GM21515 (cell line): ENCODE data around the gene ADPRS.

Experiments
- ATAC-seq: cut with Tn5 transposase; IDR thresholded peaks from one replicate; pipeline ENCODE4 v1.9.1; 2021; ENCODE audit not compliant: unreplicated experiment

ADPRS gene

DNA sequence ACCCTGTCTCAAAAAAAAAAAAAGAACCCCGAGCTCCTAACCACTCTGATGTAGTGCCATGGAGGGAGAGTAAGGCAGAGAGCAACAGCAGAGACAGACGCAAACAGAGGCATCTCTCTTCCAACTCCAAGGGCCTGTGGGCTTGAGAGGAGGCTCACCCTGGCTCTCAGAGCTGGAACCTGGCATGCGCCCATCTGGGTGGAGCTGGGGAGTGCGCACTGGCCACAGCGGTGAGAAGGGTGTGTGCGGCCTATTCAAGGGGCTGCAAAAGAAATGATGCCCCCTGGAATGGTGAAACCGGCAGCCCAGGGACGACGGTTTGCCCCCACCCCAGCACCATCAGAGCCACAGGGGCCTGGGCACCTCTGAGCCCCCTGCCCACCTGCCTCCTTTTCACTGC, 18.7 kb downstream of the ADPRS start:
- no peak for ATAC-seq

DNA sequence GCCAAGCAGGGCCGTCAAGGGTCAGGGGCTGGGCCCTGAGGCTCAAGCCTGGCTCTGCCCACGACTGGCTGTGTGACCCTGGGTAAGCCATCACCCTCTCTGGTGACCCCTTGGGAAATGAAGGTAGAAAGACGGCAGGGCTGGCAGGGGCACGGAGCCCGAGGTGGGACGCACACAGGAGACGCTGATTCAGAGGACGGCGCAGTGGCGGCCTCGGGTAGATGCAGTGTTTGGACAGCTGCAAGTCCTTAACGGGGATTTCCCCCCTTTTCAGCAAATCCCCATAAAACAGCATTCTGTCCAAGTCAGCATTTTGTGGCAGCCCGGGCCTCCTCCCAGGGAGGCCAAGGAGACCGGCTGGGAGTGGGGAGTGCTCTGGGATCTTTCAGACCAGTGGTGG, 19.6 kb downstream of the ADPRS start:
- ATAC-seq: no peak

DNA sequence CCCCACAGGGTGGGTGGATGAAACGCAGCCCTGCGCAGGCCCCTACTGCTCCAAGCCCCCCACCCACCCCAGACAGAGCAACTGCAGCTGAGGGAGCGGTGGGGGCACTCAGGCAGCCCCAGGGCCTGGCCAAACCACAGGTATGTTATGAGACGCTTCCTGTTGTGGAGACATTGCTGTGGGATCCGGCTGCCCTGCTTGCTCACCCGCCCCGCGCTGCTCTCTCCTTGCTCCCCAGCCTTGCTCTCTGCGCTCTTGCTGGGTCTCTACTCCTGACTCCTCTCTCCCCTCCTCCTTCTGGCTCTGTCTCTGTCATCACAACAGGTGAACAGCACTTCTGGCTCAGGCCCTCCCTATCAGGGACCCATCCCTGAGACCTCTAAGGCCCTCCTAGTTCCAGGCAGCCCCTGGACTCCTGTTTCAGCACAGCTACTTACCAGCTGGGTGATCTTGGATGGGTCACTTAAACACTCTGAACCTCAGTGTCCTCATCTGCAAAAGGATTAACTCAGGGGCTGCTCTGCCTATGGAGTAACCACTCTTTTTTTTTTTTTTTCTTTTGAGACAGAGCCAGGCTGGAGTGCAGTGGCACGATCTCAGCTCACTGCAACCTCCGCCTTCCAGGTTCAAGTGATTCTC, 20.5 kb downstream of the ADPRS start:
- ATAC-seq: no peak

DNA sequence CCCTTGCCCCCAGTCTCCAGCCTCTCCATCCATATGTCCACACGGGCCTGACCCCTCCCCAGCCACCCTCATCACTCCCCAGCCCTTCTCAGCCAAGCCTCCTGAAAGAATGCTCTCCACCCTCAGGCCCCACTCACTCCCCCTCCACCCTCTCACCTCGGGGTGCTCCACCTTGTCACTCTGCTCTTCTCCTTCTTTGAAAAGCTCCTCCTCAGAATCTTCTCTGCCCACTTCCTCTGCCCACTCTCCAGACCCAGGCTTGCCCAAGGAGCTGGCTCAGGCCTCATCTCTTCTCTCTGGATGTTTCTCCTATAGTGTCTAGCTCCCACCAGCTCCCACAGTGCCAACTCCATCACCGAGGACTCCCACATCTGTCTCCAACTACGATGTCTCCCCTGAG, 22.5 kb downstream of the ADPRS start:
- ATAC-seq: no peak

DNA sequence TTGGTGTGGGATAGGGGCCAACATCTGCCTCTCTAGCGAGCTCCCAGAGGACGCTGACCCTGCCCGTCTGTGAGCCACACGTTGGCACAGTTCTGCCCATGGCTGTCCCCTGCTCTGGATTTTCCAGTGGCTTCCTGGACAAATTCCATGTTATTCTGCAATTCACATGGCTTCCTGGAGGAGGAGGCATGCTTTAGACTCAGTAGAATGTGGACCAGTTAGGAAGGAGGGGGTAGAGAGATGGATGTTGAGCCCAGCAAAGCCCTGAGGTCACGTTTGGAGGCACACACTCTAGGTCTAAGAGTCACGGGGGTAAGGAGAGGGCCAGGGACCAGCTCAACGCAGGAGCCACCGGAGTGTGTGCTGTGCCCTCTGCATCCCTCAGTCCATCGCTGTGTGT, 24.1 kb downstream of the ADPRS start:
- ATAC-seq: no peak

DNA sequence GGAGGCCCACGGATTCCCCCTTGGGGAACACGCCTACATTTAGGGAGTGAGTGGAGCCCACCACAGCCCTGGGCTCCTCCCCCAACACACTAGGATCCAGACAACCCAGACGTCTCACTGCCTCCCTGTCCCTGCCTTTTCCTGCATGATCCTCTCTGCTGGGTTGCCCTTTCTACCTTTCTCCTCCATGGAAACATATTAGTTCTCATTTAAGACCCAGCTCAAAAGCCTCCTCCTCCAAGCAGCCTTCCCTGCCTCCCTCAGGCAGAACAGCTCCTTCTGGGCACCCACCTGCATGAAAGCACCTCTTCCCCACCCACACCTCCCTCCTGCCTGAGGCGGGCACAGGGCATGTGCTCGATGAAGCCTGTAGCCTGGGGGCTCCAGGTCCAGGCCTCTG, 25.7 kb downstream of the ADPRS start:
- ATAC-seq: no peak

DNA sequence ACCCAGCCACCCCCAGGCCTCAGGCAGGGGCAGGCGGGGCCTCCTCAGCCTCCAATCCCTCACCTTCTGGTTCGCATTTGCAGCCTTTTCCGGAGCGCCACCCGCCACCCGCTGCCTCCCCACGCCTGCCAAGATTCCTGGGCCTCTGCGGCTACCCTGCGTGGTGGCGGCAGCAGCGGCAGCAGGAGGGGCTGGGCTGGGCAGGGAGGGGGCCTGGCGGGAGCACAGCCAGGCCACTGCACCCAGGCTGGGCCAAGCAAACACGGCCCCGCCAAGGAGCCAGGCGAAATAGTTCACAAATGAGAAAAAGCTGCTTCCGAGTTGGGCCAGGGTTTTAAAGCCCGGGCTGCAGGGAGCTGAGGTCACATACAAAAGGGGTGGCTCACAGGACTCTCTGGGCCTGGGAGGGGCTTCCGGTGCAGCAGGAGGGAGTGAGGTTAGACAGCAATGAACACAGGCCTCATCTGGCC, 26.5 kb downstream of the ADPRS start:
- no peak for ATAC-seq

DNA sequence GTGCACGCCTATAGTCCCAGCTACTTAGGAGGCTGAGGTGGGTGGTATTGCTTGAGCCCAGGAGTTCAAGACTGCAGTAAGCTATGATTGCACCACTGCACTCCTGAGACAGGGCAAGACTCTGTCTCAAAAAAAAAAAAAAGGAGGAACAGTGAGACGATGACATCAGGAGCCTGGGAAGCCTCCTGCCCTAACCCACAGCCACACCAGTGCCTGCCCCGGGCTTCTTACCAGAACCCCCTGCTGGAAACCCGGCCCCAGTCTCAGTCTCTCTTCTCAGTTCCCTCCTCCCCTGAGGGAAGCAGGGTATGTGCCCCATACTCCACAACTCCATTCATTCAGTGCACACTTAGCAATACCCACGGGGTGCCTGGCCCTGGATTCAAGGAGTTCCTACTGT, 27.2 kb downstream of the ADPRS start:
- no peak for ATAC-seq

DNA sequence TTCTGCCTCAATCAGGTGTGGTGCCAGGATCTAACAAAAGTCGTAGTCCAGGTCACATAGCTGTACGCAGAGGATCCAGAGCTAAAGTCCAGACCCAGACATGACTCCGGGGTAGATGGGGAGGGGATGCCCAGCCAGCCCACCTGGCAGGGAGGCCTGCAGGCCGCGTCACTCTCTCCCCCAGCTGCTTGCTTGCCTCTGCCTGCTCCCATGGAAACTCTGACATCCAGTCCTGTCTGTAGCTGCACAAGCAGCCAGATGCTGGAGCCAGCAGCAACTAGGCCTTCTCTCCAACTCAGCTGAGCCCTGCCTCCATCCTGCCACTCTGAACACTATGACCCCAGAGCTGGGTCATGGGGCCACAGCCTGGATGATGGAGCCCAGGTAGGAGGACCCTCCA, 28.2 kb downstream of the ADPRS start:
- ATAC-seq: no peak

DNA sequence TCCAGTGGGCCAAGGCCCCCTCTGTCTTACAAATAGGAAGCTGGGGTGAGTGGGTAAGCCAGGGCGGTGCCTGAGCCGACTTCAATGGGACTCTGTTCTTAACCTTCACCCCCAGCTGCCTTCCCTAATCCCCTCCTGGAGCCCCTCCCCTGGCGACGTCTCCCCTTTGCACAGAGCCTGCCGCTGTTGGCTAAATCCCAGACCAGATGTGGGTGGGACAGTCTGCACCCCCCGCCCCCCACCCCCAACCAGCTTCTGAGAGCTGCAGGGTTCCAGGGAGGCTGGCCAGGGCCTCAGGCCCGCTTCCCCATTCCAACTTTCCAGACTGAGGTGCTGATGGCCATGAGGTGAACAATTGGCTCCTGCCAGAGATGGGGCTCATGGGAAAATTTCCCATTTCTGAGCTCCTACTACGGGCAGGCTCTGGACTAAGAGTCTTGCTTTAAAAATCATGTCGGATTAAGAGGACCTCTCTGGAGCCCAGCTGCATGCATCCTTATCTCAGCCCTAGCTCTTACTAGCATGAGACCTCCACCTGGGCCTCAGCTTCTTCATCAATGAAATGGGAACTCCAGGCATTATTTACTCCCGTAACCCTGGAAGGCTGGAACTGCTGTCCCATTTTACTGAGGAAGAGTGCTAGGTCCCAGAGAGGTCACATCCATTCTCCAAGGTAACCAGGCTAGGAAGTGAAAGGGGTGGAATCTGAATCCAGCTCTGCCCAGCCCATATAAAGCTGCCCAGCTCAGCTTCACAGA, 29.9 kb downstream of the ADPRS start:
- ATAC-seq: no peak

DNA sequence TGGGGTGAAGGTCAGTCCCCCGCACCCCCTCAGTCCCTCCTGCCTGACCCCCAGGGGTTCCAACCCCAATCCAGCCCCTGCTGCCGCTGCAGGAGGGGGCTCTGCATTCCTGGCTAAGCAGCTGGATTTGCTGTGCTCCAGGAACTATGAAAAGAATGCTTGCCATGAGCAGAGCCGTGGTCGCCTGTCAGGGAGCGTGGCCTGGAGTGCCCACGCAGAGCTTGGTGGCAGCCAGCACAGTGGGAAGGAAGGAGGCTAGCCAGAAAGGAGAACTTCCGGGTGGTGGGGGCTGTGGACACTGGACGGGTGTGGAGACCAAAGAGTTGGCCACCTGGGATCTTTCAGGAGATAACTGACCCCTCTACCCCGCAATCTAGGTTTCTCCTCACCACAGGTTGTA, 30.8 kb downstream of the ADPRS start:
- no peak for ATAC-seq

DNA sequence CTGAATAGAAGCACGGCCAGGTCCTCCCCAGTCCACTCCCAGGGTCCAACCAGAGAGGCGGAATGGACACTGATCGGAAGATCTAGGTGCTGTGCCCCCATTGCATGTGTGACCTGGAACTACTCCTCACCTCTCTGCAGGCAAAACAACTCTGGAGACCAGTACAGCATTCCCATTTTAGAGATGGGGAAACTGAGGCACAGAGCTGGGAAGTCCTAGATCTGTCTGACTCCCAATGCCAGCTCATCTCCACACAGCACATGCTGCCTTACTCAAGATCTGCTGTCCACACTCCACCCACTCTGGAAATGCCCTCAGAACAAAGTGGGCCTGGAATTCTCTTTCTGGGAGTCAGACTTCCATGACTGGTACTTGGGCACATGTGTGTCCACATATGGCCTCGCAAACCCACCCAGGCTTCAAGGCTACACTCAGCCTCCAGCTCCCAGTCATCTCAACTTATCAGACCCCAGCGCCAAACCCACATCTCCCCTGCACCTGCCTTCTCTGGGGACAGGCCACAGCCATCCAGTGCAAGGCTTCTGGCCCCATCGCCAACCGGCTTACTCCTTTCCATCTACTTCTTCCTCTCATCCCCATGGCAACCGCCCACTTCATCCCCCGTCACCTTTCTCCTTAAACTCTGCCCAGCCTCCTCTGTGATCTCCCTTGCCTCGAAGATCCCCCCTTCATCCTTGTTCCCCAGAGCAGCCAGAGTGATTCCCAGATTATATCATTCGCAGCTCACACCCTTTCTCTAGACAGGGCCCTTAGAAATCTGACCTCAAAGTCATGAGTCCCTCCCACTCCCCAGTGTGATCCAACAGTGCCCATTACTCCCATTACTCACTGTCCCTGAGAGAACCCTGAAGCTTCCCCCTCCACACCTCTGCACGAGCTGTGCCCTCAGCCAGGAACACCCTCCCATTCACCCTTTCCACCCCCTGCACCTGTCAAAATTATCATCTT, 33.7 kb downstream of the ADPRS start:
- no peak for ATAC-seq

DNA sequence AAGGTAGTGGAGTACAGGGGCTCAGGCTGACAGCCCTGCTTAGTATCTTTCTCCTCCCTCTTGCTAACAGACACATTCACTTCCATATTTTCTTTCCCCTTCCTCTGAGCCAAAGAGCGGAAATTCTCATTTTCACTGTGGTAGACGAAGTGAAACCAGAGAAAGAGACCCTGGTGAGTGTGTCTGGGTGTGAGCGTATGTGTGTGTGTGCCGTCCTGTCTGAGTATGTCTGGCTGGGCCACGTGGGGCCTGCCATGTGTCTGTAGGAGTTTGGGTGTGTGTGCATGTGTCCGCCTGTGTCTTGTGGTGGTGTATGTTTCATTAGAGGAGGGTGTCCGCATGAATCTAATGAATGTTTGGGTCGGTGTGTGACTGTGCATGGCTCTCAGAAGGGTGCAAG, 34.7 kb downstream of the ADPRS start:
- ATAC-seq: no peak

DNA sequence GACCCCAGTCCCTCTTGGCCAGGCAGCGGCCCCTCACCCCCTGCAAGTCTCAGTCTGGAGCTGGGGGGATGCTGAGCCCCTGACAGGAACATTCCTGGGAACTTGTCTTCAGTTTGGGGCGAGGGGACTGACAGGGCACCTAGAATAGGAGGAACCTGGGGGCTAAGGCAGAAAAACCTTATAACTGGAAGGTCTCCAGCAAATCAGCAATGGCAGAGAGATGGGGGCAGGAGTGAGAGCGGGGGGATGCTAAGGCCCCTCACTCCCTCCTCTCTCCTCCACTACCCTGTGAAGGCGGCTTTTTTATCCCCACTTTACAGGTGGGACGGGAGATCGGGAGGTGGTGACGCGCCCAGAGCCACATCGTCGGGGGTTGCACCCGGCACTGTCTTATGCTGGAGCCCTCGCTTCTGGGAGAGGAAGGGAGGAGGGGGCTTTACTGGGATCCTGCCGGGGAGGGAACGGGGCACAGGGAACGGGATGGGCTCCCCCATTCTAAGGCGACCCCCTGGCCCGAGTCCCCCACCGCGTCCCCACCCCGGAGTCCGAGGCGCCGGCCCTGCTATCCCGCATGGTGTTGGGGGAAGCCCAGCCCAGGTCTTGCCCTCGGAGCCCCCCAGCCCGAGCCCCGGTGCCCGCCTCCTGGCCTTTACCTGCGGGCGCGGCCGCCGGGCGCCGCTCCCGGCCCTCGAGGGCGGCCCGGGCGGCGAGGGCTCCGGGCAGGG, 35.9 kb downstream of the ADPRS start:
- ATAC-seq: no peak

DNA sequence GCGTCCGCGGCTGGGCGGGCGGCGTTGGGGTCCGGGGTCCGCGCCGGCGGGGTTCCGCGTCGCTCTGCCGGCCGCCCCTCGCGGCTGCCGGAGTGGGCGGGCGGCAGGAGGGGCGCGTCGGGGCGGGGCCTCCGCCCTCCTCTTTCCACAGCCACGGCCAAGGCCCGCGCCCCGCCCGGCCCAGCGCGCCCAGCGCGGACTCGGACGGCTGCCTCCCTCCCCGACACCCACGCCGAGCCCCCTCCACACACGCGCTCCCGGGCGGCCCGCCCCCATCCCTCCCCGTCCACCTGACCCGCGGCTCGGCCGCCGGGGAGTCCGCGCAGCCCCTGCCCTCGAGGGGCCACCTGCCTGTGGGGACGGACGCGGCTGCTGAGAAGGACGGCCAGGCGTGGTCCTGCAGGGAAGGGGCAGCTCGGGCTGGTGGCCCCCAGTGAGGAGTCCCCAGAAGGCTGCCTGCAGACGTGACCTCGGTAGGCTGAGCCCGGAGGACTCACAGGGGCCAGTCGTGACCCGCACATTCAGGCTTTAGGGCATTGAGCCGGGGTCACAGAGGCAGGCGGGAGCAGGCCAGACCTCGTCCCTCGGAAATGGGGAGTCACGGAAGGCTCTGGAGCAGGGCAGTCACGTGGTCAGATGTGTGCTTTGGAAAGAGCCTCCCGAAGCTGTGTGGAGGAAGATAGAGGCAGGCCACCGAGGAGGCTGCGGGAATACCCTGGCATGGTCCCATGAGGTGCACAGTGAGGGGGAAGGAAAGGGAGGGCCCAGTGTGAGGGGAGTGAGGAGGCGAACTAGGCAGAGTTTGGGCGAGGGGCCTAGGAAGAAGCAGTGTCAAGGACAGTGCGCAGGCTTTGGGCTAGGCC, 36.7 kb downstream of the ADPRS start, which contains the start of gene COL8A2:
COL8A2 (minus strand) TSS at position 94 of the 863 bp plus-strand sequence. CDS start 24,980 bp downstream, outside the sequence.
- ATAC-seq: no peak

DNA sequence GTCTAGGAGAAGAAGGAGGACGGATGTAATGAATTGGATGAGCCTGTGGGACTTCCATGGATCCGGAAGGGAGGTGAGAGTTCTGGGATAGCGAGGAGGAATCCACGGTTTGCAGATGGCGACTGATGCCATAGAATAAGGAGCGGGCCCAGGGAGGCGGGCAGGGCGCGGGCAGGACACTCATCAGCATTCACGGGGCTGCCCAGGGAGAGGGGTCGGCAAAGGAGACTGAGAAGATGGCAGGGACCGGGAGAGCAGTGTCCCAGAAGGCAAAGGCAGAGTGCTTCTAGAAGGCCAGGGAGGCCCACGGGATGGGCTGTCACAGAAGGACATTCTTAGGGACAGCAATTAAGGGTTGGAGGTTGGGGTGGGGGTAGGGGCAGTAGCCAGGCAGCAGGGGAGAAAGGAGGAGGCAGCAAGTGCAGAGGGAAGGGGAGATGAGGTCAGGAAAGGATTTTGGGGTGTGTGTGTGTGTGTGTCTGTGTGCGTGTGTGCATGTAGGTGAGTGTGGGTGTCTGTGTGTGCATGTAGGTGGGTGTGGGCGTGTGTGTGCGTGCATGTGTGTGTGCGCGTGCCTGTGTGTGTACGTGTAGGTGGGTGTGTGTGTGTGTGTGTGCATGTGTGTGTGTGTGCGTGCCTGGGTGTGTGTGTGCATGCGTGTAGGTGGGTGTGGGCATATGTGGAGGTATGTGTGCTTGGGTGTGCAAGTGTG, 37.5 kb downstream of the ADPRS start:
- ATAC-seq: no peak

DNA sequence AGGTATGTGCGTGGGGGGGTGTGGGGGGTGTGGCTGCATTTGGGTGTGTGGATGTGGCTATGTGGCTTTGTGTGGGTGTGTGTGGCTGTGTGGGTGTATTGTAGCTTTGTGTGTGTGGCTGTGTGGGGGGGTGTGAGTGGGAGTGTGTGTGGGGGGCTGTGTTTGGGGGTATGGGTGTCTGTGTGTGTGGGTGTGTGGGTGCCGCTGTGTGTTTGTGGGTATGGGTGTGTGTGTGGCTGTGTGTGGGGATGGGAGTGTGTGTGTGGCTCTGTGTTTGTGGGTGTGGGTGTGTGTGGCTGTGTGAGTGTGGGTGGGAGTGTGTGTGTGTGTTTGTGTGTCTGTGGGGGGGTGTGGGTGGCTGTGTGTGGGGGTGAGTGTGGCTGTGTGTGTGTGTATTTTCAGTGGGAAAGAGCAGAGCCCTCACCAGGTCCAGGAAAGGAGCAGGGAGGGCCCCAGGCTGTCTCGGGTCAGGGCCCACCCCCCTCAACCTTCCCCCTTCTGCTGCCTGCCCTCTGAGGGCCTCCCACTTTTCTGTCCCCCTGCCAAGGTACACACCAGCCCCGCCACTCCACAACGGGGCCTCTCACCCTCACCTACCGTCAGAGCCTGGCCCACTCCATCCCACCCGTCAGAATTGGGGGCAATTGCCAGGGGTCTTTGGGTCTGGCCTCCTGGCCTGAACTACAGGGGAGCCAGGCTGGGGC, 38.3 kb downstream of the ADPRS start:
- no peak for ATAC-seq

DNA sequence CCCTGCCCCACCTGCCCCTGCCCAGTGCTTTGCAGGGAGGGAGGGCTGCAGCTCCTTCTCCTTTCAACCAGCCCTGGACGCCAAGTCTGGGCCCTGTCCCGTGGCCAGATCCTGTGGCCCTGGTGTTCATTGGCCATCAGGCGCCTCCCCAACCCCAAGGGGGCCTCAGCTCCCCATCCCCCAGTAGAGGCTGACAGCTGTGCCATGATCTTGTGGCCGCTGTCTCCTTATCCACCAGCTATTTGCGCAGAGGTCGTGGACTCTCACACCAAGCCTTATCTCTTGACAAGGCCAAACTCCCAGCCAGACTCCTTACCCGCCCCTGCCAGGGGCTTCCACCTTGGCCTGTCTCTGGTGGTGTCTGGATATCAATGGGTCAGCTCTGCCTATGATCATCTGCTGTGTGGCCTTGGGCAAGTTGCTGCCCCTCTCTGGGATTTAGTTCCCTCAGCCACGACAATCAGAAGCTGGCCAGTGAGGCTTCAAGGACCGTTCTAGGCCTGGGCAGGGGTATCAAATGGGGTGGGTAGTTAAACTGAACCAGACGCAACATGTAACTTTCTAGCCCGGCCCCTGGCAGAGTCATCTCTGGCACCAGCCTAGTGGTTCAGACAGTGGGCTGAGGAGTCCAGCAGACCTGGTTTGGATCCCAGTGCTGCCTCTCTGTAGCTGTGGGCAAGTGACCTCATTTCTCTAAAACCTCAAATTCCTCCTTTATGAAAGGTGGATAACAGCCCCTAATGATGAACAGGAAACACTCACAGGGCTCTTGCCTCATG, 39.6 kb downstream of the ADPRS start:
- ATAC-seq: no peak
